Stimulated activated CD8-positive, alpha-beta memory T cell treated with anti-CD3 and anti-CD28 coated beads, Interleukin-4, amount 100 ng/mL, for 4 hours (primary cell): ENCODE results near the gene MINDY3.
"Not testable (repeated sequence)": the region's sequence is repeated elsewhere in the genome, so short reads cannot be mapped to it uniquely, and the experiment has no call there.

Source experiments
- DNase-seq, 2 donors: peaks; one replicate each; pipeline ENCODE4 v3.0.0-alpha.2; 2020; ENCODE audit warnings: low read depth in 2 of 2, low spot score in 1 of 2

The MINDY3 gene

GRCh38 chr10:15859906-15860691, at the start of gene MINDY3:
Gene MINDY3, minus strand, starts transcription at chr10:15860507. Its CDS starts 208 bp downstream, at chr10:15860299.
- DNase-seq, result peak; percentile 67 to 70

DNA sequence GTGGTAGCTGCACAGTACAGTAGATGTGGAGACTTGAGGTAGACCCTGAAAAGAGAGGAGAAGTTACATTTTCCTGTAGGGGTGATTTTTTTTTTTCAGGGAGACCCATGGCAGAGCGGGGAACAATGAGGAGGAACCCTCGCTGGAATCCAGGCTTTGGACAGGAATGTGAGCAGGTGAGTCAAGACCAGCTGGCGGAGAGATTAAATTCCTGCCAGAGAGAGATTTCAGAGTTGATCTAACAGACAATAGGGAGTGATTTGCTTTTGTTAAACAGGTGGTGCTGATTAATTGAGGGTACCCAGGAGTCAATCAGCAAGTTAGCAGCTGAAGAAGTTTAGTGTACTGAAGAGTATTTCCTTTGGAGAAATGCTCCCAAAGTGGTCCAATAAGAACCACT, 41.6 kb upstream of the MINDY3 start:
- DNase-seq, result no peak

GRCh38 chr10:15898046-15898445, 37.7 kb upstream of the MINDY3 start:
- no peak for DNase-seq

- no peak for DNase-seq
These were observed 37.0 kb upstream of the MINDY3 start for GRCh38 chr10:15897287-15897686.

GRCh38 chr10:15896654-15897053, 36.3 kb upstream of the MINDY3 start:
- no peak for DNase-seq

DNA sequence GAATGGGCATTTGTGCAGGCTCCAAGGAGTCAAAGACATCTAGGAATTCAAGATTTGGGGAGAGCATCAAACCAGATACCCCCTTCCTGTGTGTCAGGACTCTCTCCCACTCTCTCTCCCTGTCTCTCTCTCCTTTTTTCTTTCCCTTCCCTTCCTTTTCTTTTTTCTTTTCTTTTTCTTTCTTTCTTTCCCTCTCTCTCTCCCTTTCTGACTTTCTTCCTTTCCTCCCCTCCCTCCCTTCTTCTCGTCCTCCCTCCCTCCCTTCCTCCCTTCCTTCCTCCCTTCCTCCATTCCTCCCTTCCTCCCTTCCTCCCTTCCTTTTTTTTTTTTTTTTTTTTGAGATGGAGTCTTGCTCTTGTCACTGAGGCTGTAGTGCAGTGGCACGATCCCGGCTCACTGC, 24.1 kb upstream of the MINDY3 start:
- DNase-seq, result no peak

DNA sequence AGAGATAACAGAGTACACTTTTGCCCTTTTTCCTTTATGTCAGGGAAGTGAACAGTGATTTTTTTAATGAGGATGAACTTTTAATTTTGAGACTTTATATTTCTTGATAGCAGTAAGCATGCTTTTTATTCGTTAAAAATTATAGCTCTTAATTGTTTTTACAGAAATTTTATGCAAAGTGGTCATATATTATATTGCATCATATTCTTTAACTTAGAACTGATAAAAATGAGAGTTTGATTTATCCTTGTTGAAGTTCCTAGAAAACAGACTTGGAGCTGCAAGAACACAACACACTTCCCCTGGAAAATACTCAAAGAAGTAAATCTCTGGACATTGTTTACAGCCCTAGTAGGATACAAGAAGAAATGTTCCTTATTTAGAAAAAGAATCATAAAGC, 21.2 kb upstream of the MINDY3 start:
- DNase-seq, result no peak

- no peak for DNase-seq
These were observed 19.4 kb upstream of the MINDY3 start for GRCh38 chr10:15879663-15880062.

GRCh38 chr10:15879058-15879457, 18.8 kb upstream of the MINDY3 start:
- no peak for DNase-seq

DNA sequence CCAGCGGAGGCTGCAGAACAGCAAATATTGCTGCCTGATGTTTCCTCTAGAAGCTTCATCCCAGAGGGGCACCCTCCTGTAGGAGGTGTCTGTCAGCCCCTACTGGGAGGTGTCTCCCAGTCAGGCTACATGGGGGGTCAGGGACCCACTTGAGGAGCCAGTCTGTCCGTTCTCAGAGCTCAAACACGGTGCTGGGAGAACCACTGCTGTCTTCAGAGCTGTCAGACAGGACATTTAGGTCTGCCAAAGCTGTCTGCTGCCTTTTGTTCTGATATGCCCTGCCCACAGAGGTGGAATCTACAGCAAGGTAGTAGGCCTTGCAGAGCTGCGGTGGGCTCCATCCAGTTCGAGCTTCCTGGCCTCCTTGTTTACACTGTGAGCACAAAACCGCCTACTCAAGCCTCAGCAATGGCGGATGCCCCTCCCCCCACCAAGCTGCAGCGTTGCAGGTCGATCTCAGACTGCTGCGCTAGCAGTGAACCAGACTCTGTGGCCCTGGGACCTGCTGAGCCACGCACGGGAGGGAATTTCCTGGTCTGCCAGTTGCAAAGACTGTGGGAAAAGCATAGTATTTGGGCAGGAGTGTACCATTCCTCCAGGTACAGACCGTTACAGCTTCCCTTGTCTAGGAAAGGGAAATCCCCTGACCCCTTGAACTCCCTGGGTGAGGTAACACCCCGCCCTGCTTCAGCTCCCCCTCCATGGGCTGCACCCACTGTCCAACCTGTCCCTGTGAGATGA, 17.7 kb upstream of the MINDY3 start:
- DNase-seq, result no peak

DNA sequence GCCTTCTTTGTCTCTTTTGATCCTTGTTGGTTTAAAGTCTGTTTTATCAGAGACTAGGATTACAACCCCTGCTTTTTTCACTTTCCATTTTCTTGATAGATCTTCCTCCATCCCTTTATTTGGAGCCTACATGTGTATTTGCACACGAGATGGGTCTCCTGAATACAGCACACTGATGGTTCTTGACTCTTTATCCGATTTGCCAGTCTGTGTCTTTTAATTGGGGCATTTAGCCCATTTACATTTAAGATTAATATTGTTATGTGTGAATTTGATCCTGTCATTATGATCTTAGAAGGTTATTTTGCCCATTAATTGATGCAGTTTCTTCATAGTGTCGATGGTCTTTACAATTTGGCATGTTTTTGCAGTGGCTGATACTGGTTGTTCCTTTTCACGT, 16.0 kb upstream of the MINDY3 start:
- DNase-seq, result not testable (repeated sequence)

DNA sequence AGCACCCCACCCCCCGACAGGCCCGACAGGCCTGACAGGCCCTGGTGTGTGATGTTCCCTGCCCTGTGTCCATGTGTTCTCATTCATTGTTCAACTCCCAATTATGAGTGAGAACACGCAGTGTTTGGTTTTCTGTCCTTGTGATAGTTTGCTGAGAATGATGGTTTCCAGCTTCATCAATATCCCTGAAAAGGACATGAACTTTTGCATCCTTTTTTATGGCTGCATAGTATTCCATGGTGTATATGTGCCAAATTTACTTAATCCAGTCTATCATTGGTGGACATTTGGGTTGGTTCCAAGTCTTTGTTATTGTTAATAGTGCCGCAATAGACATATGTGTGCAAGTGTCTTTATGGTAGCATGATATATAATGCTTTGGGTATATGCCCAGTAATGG, 12.3 kb upstream of the MINDY3 start:
- DNase-seq, result not testable (repeated sequence)

GRCh38 chr10:15871823-15872222, 11.5 kb upstream of the MINDY3 start:
- no peak for DNase-seq

DNA sequence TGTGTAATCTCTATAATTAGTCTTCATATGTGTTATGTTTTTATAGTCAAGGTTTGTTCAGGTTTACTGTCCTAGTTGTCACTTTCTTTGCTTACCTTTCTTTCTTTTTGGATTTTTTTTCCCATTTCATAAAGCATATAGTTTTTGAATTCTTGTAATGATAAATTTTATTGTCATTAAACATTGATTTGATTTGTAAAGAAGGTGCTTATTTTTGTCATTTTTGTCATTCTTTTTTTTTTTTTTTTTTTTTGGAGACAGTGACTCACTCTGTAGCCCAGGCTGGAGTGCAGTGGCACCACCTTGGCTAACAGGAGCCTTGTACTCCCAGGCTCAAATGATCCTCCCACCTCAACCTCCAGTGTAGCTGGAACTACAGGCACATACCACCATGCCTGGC, 9.6 kb upstream of the MINDY3 start:
- DNase-seq, result no peak

DNA sequence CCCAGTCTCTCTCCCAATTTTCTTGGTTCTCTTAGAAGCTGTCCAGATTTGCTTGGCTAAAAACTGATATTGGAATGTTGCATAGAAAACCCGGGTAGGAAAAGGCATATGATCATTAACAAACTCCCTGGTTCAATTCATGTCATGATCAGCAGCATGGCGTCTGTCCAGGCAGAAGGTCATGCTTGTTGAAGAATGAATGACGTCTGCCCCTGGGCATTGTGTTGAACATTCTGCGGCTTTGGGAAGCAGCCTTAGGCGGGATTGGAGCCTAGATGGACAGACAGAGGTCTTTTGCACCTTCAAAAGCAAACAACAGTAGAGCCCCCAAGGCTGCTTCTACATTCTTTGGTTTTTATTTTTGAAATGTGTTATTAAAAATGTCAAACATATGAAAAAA, 7.7 kb upstream of the MINDY3 start:
- no peak for DNase-seq

- DNase-seq, result no peak
These were observed 5.0 kb upstream of the MINDY3 start for GRCh38 chr10:15865304-15865703.

- no peak for DNase-seq
These were observed 4.1 kb upstream of the MINDY3 start for GRCh38 chr10:15864419-15864818.

- DNase-seq, result no peak
These were observed 3.4 kb upstream of the MINDY3 start for GRCh38 chr10:15863733-15864132.

GRCh38 chr10:15863323-15863722, 3.0 kb upstream of the MINDY3 start:
- no peak for DNase-seq

DNA sequence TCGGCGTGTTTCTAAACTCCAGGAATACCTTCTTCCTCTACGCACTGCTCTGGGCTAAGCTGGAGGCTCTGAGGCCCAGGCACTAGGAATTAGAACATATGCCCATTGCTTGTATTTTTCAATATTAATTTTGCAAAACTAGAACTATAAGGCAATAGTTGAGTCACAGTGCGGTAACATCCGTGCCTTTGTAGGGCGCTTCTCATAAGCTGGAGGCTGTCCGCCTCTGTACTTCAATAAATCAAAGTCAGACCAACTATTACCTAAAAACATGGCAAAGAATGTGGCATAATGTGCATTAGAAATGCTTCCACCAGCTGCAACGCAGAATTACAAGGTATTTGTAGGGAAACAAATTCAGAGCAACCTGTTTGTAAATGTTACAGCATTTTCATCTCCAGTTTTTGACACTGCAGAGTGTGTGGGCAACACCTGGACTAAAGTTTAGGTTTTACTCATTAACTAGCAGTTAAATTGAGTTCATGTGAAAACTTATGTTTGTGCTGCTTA, 440 bp upstream of the MINDY3 start:
- DNase-seq, result no peak

DNA sequence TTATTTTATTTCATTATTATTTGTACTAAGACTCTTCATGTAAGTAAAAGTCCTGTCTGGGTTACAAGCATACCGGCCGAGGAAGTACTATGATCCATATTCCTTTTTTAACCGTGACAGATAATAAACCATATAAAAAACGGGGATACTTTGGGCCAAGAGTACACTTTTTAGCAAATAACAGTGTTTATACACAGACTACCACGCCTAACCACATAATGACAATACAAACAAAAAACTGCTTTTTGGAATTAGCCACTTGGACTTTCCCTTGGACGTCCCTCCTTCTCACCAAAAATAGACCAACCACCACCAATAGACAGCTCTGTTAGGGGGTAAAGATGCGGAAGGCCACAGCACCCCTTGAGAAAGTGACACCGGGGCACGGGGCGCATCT, 800 bp downstream of the MINDY3 start:
- DNase-seq, result no peak

GRCh38 chr10:15858861-15859281, 1.4 kb downstream of the MINDY3 start:
- no peak for DNase-seq
